Hepatocyte (in vitro differentiated cells): ENCODE measurements around the gene ACSL4. TPM values are rescaled to one million over a fixed set of nuclear protein-coding genes. Genes with fewer than 3 reads are reported as not detected.
"Not testable (repeated sequence)": the region's sequence is repeated elsewhere in the genome, so short reads cannot be mapped to it uniquely, and the experiment has no call there.

Experiments
- DNase-seq: peaks from one replicate; pipeline ENCODE4 v3.0.0-alpha.2; 2016; ENCODE audit warnings: low spot score
- H2AFZ ChIP-seq: fragments of 200-600 bp; sonication (generic); 2 replicates; pipeline ENCODE4 v1.6.0; 2016; ENCODE audit warnings: antibody characterized with exemption, mild to moderate bottlenecking
- H3K27ac ChIP-seq: fragments of 200-600 bp; sonication (generic); 2 replicates; pipeline ENCODE4 v1.5.1; 2016; ENCODE audit warnings: mild to moderate bottlenecking
- H3K27me3 ChIP-seq: fragments of 200-600 bp; sonication (generic); 2 replicates; pipeline ENCODE4 v1.6.1; 2016
- H3K36me3 ChIP-seq: fragments of 200-600 bp; sonication (generic); replicated peaks from 2 replicates; pipeline ENCODE4 v1.5.1; 2016; ENCODE audit warnings: low read depth; ENCODE audit not compliant: insufficient read depth
- H3K4me1 ChIP-seq: fragments of 200-600 bp; sonication (generic); 2 replicates; pipeline ENCODE4 v1.5.1; 2016; ENCODE audit warnings: mild to moderate bottlenecking, moderate library complexity; ENCODE audit not compliant: insufficient read depth
- H3K4me2 ChIP-seq: fragments of 200-600 bp; sonication (generic); 2 replicates; pipeline ENCODE4 v1.6.0; 2016
- H3K4me3 ChIP-seq: fragments of 200-600 bp; sonication (generic); 2 replicates; pipeline ENCODE4 v1.5.1; 2016; ENCODE audit warnings: mild to moderate bottlenecking
- H3K79me2 ChIP-seq: fragments of 200-600 bp; sonication (generic); 2 replicates; pipeline ENCODE4 v1.6.0; 2017; ENCODE audit warnings: mild to moderate bottlenecking
- H3K9me2 ChIP-seq: fragments of 200-600 bp; sonication (generic); replicated peaks from 2 replicates; pipeline ENCODE4 v1.6.0; 2017; ENCODE audit warnings: mild to moderate bottlenecking; ENCODE audit not compliant: insufficient read depth
- H3K9me3 ChIP-seq: fragments of 200-600 bp; sonication (generic); 2 replicates; pipeline ENCODE4 v1.5.1; 2016; ENCODE audit warnings: low read depth, mild to moderate bottlenecking
- H4K20me1 ChIP-seq: fragments of 200-600 bp; sonication (generic); 2 replicates; pipeline ENCODE4 v1.6.0; 2016; ENCODE audit warnings: mild to moderate bottlenecking; ENCODE audit not compliant: insufficient read depth, poor library complexity, severe bottlenecking
- EZH2 ChIP-seq: fragments of 200-600 bp; sonication (generic); IDR thresholded peaks from 2 replicates; pipeline ENCODE4 v1.6.1; 2016; ENCODE audit warnings: antibody characterized with exemption, mild to moderate bottlenecking, borderline replicate concordance
- EZH2phosphoT487 ChIP-seq: fragments of 200-600 bp; sonication (generic); IDR thresholded peaks from one replicate; pipeline ENCODE4 v1.6.1; 2018; ENCODE audit warnings: antibody characterized with exemption, mild to moderate bottlenecking, low read depth, moderate library complexity; ENCODE audit not compliant: unreplicated experiment, severe bottlenecking
- WGBS: methylation state at CpG from one replicate; pipeline ENCODE4 v1.1.6; 2016; ENCODE audit warnings: low lambda C conversion rate; ENCODE audit errors: missing lambda C conversion rate; 5-methylcytosine and 5-hydroxymethylcytosine counted together
- polyA plus RNA-seq: library from polyadenylated mRNA; unstranded; fragments of >200 nt; fragmentation: Nextera tagmentation; extraction: Ambion mirVana; gene quantifications from 2 replicates; pipeline ENCODE4 v1.2.1, GENCODE V29; 2016
- total RNA-seq: library from RNA; depleted of rRNA; stranded (reverse); fragments of >200 nt; gene quantifications from 2 replicates; pipeline ENCODE4 v1.2.3, GENCODE V29; 2014
- TF ChIP-seq, protein P1 (sequence below): fragments of 200-600 bp; sonication (generic); IDR thresholded peaks from 2 replicates; pipeline ENCODE4 v1.5.1; 2016; ENCODE audit warnings: antibody characterized with exemption, mild to moderate bottlenecking; ENCODE audit not compliant: poor library complexity

Gene ACSL4
- total and polyA plus RNA-seq, 2 experiments from 2014 or later = 51.8 to 250 TPM

DNA sequence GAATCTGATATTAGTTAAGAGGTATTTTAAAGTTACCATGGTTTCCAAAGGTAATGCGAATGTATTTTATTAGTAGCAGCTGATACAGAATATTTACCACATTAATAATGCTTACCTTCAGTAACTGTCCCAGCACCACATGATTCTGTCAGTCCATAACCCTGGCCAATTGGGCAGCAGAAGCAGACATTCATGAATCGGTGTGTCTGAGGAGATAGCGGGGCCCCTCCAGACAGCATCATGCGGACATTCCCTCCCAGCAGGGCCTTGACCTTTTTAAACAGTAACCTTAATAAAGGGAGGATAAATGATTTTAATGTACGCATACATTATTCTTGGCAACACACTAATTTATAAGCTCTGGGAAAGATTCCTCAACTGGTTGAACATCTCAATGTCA, 65.1 kb downstream of the ACSL4 start:
- Histone ChIP-seq H4K20me1 (no peaks in the 10 kb centered on the region), H3K4me1 (no peaks in the 10 kb centered on the region), H2AFZ (no peak overlapping the region), H3K4me2 (no peak overlapping the region), H3K4me3 (no peak overlapping the region), H3K79me2 (no peaks in the 10 kb centered on the region), H3K9me2 (no peaks in the 10 kb centered on the region), H3K36me3 (no peaks in the 10 kb centered on the region), H3K27ac (no peak overlapping the region), H3K9me3 (no peaks in the 10 kb centered on the region), H3K27me3 (no peaks in the 10 kb centered on the region)
- no peak for DNase-seq
- TF ChIP-seq EZH2phosphoT487 (no peak), EZH2 (no peak)
- TF ChIP-seq, protein P1, sequence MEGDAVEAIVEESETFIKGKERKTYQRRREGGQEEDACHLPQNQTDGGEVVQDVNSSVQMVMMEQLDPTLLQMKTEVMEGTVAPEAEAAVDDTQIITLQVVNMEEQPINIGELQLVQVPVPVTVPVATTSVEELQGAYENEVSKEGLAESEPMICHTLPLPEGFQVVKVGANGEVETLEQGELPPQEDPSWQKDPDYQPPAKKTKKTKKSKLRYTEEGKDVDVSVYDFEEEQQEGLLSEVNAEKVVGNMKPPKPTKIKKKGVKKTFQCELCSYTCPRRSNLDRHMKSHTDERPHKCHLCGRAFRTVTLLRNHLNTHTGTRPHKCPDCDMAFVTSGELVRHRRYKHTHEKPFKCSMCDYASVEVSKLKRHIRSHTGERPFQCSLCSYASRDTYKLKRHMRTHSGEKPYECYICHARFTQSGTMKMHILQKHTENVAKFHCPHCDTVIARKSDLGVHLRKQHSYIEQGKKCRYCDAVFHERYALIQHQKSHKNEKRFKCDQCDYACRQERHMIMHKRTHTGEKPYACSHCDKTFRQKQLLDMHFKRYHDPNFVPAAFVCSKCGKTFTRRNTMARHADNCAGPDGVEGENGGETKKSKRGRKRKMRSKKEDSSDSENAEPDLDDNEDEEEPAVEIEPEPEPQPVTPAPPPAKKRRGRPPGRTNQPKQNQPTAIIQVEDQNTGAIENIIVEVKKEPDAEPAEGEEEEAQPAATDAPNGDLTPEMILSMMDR = no peak
- WGBS = 81% methylated on average over 5 of the region's 5 CpGs

- no peaks in the 10 kb centered on the region for H3K4me1 ChIP-seq
- WGBS = 81% methylated on average over 2 of the region's 2 CpGs
- no peak overlapping the region for H3K27ac ChIP-seq
- H3K4me2 ChIP-seq = no peak overlapping the region
- no peak overlapping the region for H3K4me3 ChIP-seq
- no peak for DNase-seq
- H3K79me2 ChIP-seq = no peaks in the 10 kb centered on the region
- H3K27me3 ChIP-seq = no peaks in the 10 kb centered on the region
- H2AFZ ChIP-seq = no peak overlapping the region
- H3K9me3 ChIP-seq = no peaks in the 10 kb centered on the region
- no peaks in the 10 kb centered on the region for H3K36me3 ChIP-seq
- TF ChIP-seq EZH2phosphoT487 (no peak), EZH2 (no peak)
- TF ChIP-seq, protein P1 = no peak
- H4K20me1 ChIP-seq = no peaks in the 10 kb centered on the region
- no peaks in the 10 kb centered on the region for H3K9me2 ChIP-seq
These were observed 72.5 kb downstream of the ACSL4 start for GRCh38 chrX:109660435-109661143.

DNA sequence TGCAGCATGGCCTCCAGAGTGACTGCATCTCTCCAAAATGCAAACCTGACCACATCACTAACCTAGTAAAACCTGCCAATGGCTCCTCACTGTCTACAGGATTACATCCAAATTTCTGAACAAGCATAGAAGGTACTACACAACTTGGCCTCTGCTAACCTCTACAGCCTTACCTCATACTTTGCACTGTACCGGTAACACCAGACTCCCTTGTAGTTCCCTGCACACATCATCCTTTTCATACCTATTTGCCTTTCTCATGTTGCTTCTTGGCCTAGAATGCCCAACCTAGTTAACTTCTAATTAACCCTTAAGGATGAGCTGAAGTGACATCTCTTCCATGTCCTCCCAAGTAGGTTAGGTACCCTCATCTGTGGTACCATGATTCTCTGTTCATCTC, 74.7 kb downstream of the ACSL4 start:
- WGBS = 96% methylated on average over 1 of the region's 1 CpG

DNA sequence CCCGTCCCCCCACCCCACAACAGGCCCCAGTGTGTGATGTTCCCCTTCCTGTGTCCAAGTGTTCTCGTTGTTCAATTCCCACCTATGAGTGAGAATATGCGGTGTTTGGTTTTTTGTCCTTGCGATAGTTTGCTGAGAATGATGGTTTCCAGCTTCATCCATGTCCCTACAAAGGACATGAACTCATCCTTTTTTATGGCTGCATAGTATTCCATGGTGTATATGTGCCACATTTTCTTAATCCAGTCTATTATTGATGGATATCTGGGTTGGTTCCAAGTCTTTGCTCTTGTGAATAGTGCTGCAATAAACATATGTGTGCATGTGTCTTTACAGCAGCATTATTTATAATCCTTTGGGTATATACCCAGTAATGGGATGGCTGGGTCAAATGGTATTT, 75.7 kb downstream of the ACSL4 start:
- not testable (repeated sequence) for H3K4me2 ChIP-seq, H2AFZ ChIP-seq, H3K9me3 ChIP-seq, DNase-seq, H3K36me3 ChIP-seq, H3K27ac ChIP-seq, H3K4me1 ChIP-seq, H3K9me2 ChIP-seq, H4K20me1 ChIP-seq, H3K27me3 ChIP-seq, H3K4me3 ChIP-seq, H3K79me2 ChIP-seq
- WGBS = 58% methylated on average over 2 of the region's 4 CpGs

More for the DNA sequence above, 74.7 kb downstream of the ACSL4 start:
- DNase-seq = no peak
- Histone ChIP-seq H2AFZ (no peak overlapping the region), H3K27me3 (no peaks in the 10 kb centered on the region), H3K4me3 (no peak overlapping the region), H3K9me2 (no peaks in the 10 kb centered on the region), H3K4me2 (no peak overlapping the region), H3K27ac (no peak overlapping the region), H3K79me2 (no peaks in the 10 kb centered on the region), H3K9me3 (no peaks in the 10 kb centered on the region), H4K20me1 (no peaks in the 10 kb centered on the region), H3K4me1 (no peaks in the 10 kb centered on the region), H3K36me3 (no peaks in the 10 kb centered on the region)
- TF ChIP-seq, protein P1 = no peak
- no peak for TF ChIP-seq EZH2
- no peak for TF ChIP-seq EZH2phosphoT487
